K562 (cell line): Measurements from ENCODE around the gene ZFHX2. TPM values are rescaled to one million over a fixed set of nuclear protein-coding genes. Genes with fewer than 3 reads are reported as not detected.

Experiments used
- ADNP ChIP-seq: fragments of 200-800 bp; sonication (Bioruptor generic); IDR thresholded peaks from 2 replicates; pipeline ENCODE4 v1.6.1; 2016; ENCODE audit warnings: missing genetic modification characterization, missing compliant biosample characterization
- ASH1L ChIP-seq: fragments of 450-650 bp; IDR thresholded peaks from 2 replicates; pipeline ENCODE4 v1.6.1; 2018; ENCODE audit warnings: borderline replicate concordance, mild to moderate bottlenecking, low read depth; ENCODE audit not compliant: partially characterized antibody
- CAMTA2 ChIP-seq: fragments of 250-450 bp; sonication (Bioruptor Pico); conservative IDR thresholded peaks from 2 replicates; pipeline ENCODE4 v1.5.1; 2022
- CCAR2 ChIP-seq: fragments of 200-400 bp; formaldehyde crosslinking; IDR thresholded peaks from 2 replicates; pipeline ENCODE4 v1.6.1; 2017; ENCODE audit warnings: mild to moderate bottlenecking, low read depth, low read length
- DIDO1 ChIP-seq: fragments of 450-650 bp; IDR thresholded peaks from 2 replicates; pipeline ENCODE4 v1.6.1; 2016; ENCODE audit warnings: low read depth, missing biosample characterization, missing genetic modification characterization
- ELF4 ChIP-seq: fragments of 450-650 bp; formaldehyde crosslinking; IDR thresholded peaks from 2 replicates; pipeline ENCODE4 v1.4.0; 2022; ENCODE audit warnings: missing genetic modification characterization
- HOXB6 ChIP-seq: fragments of 250-450 bp; sonication (Bioruptor Pico); IDR thresholded peaks from 2 replicates; pipeline ENCODE4 v1.5.1; 2022; ENCODE audit warnings: mild to moderate bottlenecking, borderline replicate concordance
- RBM15 ChIP-seq: fragments of 200-400 bp; formaldehyde crosslinking; IDR thresholded peaks from 2 replicates; pipeline ENCODE4 v1.6.1; 2018; ENCODE audit warnings: mild to moderate bottlenecking, low read length, moderate library complexity; ENCODE audit not compliant: insufficient read depth
- SAFB2 ChIP-seq: fragments of 200-400 bp; formaldehyde crosslinking; IDR thresholded peaks from 2 replicates; pipeline ENCODE4 v1.6.1; 2018; ENCODE audit warnings: borderline replicate concordance, low read length, low read depth, moderate library complexity; ENCODE audit not compliant: severe bottlenecking
- SMC3 ChIP-seq: conservative IDR thresholded peaks from 2 replicates; pipeline ENCODE4 v1.6.1; 2011; ENCODE audit warnings: low read depth, low read length, improper control_type of control experiment; ENCODE audit not compliant: insufficient read depth
- SRSF3 ChIP-seq: fragments of 200-400 bp; formaldehyde crosslinking; IDR thresholded peaks from 2 replicates; pipeline ENCODE4 v1.6.1; 2016; ENCODE audit warnings: mild to moderate bottlenecking, low read length, moderate library complexity; ENCODE audit not compliant: insufficient read depth
- ZNF384 ChIP-seq: IDR thresholded peaks from 2 replicates; pipeline ENCODE4 v1.6.1; 2012; ENCODE audit warnings: low read depth, low read length, improper control_type of control experiment
- ZNF444 ChIP-seq: fragments of 250-450 bp; sonication (Bioruptor Pico); IDR thresholded peaks from 2 replicates; pipeline ENCODE4 v1.4.0; 2020; ENCODE audit warnings: mild to moderate bottlenecking, moderate library complexity
- polyA plus RNA-seq, 8 experiments: library from polyadenylated mRNA; depleted of rRNA in 4 of 8; stranded (reverse) in 5 of 8; unstranded in 3 of 8; fragments of >200 nt; fragmentation: Nextera tagmentation in 2 of 8; fragmentation: Illumina TruSeq in 1 of 8; extraction: Ambion mirVana in 2 of 8; extraction: Trizol in 1 of 8; gene quantifications; 2 replicates each; pipeline versions ENCODE4 v1.2.1 to v1.2.3, GENCODE V29; 2011 to 2014; ENCODE audit warnings: inconsistent platforms in 1 of 8, missing spikeins in 1 of 8
- total RNA-seq, 7 experiments: library from RNA; depleted of rRNA in 6 of 7; stranded (reverse); fragments of >200 nt in 6 of 7; fragmentation: Illumina TruSeq in 2 of 7; extraction: Trizol in 2 of 7; gene quantifications; 2 replicates each; pipeline versions ENCODE4 v1.2.1 to v1.2.3, GENCODE V29; 2011 to 2021; ENCODE audit warnings: low replicate concordance in 1 of 7
- TF ChIP-seq, protein P1 (sequence below): fragments of 450-650 bp; formaldehyde crosslinking; IDR thresholded peaks from 2 replicates; pipeline ENCODE4 v1.4.0; 2020; ENCODE audit warnings: mild to moderate bottlenecking, moderate library complexity
- TF ChIP-seq, protein P2 (sequence below): sonication (generic); formaldehyde crosslinking; IDR thresholded peaks from 2 replicates; pipeline ENCODE4 v1.8.0; 2022; ENCODE audit warnings: mild to moderate bottlenecking, missing genetic modification reagents, borderline replicate concordance
- TF ChIP-seq, protein P3 (sequence below): conservative IDR thresholded peaks from 2 replicates; pipeline ENCODE4 v1.6.1; 2011; ENCODE audit warnings: low read depth, mild to moderate bottlenecking, low read length; ENCODE audit not compliant: control insufficient read depth
- TF ChIP-seq, protein P4 (sequence below): fragments of 250-450 bp; sonication (Bioruptor Pico); IDR thresholded peaks from 2 replicates; pipeline ENCODE4 v1.6.1; 2021; ENCODE audit warnings: mild to moderate bottlenecking
- TF ChIP-seq, protein P5 (sequence below): sonication (generic); formaldehyde crosslinking; IDR thresholded peaks from 2 replicates; pipeline ENCODE4 v1.8.0; 2022; ENCODE audit warnings: missing genetic modification reagents, mild to moderate bottlenecking, moderate library complexity, borderline replicate concordance

Gene ZFHX2
- total and polyA plus RNA-seq, 9 of the 15 experiments (the other 6 are each of a cell fraction or from before 2014, with no cell fraction given), result 0.06 to 0.11 (median 0.11) TPM; not detected in 4

DNA sequence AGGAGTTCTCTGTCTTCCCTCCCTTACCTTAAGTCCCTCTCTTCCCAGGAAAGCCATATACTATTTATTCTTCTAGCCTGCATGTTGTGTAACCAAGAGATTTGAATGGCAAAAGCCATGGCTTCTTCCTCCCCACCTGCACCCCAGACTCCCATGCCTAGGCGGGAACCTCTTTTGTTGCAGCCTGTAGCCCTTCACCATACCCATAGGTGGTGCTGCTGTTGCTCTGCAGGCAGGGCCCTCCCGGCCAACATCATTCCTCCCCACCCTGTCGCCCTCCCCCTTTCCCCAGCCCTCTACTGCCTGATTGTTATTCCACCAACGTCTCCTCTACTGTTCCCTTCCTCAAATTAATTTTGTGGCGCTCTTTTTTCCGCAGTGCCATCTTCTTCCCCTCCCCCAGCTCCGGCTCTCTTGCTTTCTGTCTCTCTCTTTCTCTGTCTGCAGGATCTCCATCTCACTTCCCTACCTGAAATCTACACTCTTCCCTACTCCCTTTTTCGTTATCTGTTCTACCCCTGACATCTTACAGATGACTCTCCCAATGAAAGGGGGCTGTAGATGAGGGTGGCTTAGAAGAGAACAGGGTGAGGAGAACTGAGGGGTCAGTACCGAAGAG is 68.2 kb downstream of the ZFHX2 start (continued):
- no peak for TF ChIP-seq RBM15
- no peak for TF ChIP-seq ASH1L
- TF ChIP-seq, protein P1, sequence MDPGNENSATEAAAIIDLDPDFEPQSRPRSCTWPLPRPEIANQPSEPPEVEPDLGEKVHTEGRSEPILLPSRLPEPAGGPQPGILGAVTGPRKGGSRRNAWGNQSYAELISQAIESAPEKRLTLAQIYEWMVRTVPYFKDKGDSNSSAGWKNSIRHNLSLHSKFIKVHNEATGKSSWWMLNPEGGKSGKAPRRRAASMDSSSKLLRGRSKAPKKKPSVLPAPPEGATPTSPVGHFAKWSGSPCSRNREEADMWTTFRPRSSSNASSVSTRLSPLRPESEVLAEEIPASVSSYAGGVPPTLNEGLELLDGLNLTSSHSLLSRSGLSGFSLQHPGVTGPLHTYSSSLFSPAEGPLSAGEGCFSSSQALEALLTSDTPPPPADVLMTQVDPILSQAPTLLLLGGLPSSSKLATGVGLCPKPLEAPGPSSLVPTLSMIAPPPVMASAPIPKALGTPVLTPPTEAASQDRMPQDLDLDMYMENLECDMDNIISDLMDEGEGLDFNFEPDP (CRISPR knock-in tag), result no peak
- TF ChIP-seq HOXB6, result no peak
- TF ChIP-seq ELF4 (CRISPR knock-in tag), result no peak
- TF ChIP-seq, protein P2, sequence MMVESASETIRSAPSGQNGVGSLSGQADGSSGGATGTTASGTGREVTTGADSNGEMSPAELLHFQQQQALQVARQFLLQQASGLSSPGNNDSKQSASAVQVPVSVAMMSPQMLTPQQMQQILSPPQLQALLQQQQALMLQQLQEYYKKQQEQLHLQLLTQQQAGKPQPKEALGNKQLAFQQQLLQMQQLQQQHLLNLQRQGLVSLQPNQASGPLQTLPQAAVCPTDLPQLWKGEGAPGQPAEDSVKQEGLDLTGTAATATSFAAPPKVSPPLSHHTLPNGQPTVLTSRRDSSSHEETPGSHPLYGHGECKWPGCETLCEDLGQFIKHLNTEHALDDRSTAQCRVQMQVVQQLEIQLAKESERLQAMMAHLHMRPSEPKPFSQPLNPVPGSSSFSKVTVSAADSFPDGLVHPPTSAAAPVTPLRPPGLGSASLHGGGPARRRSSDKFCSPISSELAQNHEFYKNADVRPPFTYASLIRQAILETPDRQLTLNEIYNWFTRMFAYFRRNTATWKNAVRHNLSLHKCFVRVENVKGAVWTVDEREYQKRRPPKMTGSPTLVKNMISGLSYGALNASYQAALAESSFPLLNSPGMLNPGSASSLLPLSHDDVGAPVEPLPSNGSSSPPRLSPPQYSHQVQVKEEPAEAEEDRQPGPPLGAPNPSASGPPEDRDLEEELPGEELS (CRISPR knock-in tag), result no peak
- TF ChIP-seq, protein P3, sequence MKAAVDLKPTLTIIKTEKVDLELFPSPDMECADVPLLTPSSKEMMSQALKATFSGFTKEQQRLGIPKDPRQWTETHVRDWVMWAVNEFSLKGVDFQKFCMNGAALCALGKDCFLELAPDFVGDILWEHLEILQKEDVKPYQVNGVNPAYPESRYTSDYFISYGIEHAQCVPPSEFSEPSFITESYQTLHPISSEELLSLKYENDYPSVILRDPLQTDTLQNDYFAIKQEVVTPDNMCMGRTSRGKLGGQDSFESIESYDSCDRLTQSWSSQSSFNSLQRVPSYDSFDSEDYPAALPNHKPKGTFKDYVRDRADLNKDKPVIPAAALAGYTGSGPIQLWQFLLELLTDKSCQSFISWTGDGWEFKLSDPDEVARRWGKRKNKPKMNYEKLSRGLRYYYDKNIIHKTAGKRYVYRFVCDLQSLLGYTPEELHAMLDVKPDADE, result no peak
- TF ChIP-seq ZNF444, result no peak
- TF ChIP-seq DIDO1 (tag), result no peak
- TF ChIP-seq SRSF3, result no peak
- 0 out of 2 replicates have a peak, but pooled peaks have one; percentile 17 for TF ChIP-seq SMC3
- no peak for TF ChIP-seq ADNP (tag)
- TF ChIP-seq, protein P4, sequence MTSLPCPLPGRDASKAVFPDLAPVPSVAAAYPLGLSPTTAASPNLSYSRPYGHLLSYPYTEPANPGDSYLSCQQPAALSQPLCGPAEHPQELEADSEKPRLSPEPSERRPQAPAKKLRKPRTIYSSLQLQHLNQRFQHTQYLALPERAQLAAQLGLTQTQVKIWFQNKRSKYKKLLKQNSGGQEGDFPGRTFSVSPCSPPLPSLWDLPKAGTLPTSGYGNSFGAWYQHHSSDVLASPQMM (CRISPR knock-in tag), result no peak
- TF ChIP-seq SAFB2, result no peak
- TF ChIP-seq CAMTA2 (CRISPR knock-in tag), result no peak
- TF ChIP-seq, protein P5, sequence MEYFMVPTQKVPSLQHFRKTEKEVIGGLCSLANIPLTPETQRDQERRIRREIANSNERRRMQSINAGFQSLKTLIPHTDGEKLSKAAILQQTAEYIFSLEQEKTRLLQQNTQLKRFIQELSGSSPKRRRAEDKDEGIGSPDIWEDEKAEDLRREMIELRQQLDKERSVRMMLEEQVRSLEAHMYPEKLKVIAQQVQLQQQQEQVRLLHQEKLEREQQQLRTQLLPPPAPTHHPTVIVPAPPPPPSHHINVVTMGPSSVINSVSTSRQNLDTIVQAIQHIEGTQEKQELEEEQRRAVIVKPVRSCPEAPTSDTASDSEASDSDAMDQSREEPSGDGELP (CRISPR knock-in tag), result no peak
- no peak for TF ChIP-seq ZNF384
- TF ChIP-seq CCAR2, result no peak
